ENCODE measurements around the gene PLOD1.
"Not testable (repeated sequence)": the region's sequence is repeated elsewhere in the genome, so short reads cannot be mapped to it uniquely, and the experiment has no call there.

Gene PLOD1

GRCh38 chr1:11912482-11913216 is 21.9 kb upstream of the PLOD1 start:
- DNase-seq (ENCODE audit: low read depth in 2 of 2), result not testable (repeated sequence)

GRCh38 chr1:11913291-11913690 is 21.2 kb upstream of the PLOD1 start:
- no peak for DNase-seq (ENCODE audit: low read depth in 2 of 2)

DNA sequence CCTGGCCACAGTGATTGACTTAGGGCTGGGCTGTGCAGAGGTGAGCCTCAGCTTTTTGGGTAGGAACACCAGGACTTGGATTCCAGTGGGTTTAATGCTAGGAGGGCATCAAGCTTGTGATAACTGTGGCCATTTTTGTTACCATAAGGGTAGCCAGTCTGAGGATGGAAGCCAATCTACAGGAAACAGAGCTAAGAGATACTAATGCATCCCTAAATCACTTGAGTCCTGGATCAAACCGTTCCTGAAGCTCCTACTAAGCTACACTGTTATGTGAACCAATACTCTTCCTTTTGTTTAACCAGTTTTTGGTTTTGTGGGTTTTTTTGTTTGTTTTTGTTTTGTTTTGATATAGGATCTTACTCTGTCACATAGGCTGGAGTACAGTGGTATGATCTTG is 20.5 kb upstream of the PLOD1 start:
- no peak for DNase-seq (ENCODE audit: low read depth in 2 of 2)

DNA sequence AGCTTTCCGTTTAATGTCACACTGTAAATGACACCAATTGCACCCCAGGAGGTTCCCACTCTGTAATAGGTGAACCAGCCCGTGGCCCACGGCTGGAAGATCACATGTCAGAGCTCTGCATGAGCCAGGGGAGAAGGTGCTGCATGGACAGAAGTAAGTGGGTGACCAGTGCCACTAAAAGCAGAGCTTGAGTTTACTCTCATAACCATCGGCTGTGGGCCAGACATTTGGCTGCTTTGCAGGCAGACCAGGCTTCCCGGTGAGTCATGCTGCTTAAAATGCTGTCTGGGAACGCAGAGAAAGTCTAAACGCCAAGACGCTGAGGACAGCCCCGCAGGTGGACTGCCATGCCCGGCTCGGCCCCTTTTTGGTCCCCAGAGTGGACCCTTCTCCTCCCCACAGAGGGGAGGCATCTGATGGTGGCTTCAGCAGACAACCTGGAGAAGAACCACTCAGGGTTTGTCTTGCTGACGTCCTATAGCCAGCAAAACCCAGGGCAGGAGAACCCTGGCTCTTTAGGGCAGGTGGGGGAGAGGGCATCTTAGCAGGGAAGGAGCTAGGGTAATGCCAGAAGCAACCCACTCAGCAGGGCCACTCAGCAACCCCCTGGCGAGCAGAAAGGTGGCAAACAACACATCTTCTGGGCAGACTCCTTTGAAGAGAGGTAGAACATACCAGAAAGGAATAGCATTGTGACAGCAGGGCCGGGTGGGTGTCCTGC is 15.6 kb upstream of the PLOD1 start:
- DNase-seq (ENCODE audit: low read depth in 2 of 2), result no peak

GRCh38 chr1:11919621-11920020 is 14.9 kb upstream of the PLOD1 start:
- DNase-seq (ENCODE audit: low read depth in 2 of 2), result no peak

- DNase-seq (ENCODE audit: low read depth in 2 of 2), result no peak
Observed at GRCh38 chr1:11920239-11920903, 14.1 kb upstream of the PLOD1 start.

GRCh38 chr1:11921022-11921421 is 13.5 kb upstream of the PLOD1 start:
- DNase-seq (ENCODE audit: low read depth in 2 of 2), result no peak

- no peak for DNase-seq (ENCODE audit: low read depth in 2 of 2)
Observed at GRCh38 chr1:11923069-11923826, 11.3 kb upstream of the PLOD1 start.

- no peak for DNase-seq (ENCODE audit: low read depth in 2 of 2)
Observed at GRCh38 chr1:11923827-11924113, 10.7 kb upstream of the PLOD1 start.

DNA sequence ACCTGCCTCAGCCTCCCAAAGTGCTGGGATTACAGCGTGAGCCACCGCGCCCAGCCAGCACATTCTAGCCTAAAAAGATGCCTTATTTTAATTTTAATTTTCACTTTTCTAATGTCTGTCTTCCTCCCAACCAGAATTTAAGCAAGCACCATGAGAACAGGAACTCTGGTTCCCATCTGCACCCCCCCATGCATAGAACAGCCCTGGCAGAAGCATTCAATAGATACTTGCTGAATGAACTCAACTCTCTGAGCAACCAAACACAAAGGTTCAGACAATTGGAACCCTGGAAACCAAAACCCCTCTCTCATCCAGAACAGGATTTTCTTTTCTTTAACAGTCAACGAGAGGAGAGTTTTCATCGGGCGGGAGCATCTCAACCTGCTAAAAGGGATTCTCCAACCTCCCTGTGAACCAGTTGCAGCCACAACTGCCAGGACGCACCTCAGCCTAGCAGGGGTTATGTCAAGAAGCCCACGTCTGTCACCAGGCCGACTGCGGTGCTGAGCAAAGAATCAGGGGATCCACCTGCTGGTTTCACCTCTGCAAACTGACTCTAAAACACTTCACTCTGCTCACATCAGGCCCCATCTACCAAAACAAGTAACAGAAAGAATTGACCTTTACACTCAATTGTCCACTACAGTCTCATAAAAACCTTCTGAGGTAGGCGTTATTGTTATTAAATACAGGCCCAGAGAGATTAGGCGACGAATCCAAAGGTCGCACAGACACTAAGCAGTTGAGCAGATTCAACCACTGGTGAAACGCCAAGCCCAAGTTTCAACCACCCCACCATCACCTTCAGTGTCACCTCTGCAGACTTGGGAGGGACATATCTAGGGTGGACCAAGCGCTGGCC is 10.0 kb upstream of the PLOD1 start:
- DNase-seq (ENCODE audit: low read depth in 2 of 2), result no peak

DNA sequence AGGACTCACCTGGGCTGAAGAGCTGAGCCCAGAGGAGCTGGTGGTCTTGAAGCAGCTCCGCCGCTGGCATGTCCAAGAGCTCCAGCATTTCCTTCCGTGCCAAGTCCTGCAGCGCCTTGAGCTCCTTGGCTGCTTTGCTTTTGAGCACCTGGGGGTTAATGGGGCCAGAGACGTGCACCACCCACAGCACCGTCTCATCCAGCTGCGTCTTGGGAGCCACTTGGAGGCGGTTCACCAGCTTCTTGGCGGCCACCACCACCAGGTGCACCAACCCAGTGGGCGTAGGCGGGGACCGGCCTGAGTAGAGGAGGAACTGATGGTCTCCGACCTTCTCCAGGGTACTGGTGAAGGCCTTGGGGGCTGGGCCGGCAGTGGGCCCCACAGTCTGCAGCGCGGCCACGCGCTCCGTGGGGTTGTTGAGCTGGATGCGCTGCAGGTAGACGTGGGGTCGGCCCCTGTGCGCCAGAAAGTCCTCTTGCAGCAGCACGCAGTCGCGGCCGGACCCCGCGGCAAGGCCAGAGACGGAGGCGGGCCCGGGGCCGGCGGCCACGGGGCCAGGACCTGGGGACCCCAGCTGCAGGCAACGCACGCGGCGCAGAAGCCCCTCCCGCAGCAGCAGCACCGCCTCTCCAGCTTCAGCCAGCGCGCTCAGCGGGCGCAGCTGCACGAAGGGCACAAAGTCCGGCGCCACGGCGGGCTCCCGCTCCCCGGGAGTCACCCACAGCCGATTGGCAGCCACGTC is 9.2 kb upstream of the PLOD1 start:
- not testable (repeated sequence) for DNase-seq (ENCODE audit: low read depth in 2 of 2)

- no peak for DNase-seq (ENCODE audit: low read depth in 2 of 2)
Observed at GRCh38 chr1:11925938-11926292, 8.6 kb upstream of the PLOD1 start.

- DNase-seq (ENCODE audit: low read depth in 2 of 2), result no peak
Observed at GRCh38 chr1:11927866-11928592, 6.5 kb upstream of the PLOD1 start.

GRCh38 chr1:11929849-11930248 is 4.7 kb upstream of the PLOD1 start:
- no peak for DNase-seq (ENCODE audit: low read depth in 2 of 2)

GRCh38 chr1:11930571-11931445 is 3.7 kb upstream of the PLOD1 start:
- DNase-seq (ENCODE audit: low read depth in 2 of 2), result no peak

DNA sequence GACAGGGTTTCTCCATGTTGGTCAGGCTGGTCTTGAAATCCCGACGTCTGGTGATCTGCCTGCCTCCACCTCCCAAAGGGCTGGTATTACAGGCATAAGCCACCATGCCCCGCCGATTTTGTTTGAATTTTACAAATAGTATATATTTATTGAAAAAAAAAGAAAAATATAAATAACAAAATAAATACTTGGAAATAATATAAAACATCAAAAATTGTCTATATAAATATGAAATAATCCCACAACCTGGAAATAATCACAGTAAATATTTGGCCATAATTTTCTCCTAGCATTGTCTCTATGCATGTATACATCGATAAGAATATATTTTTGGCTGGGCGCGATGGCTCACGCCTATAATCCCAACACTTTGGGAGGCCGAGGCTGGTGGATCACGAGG is 2.7 kb upstream of the PLOD1 start:
- DNase-seq (ENCODE audit: low read depth in 2 of 2), result no peak

DNA sequence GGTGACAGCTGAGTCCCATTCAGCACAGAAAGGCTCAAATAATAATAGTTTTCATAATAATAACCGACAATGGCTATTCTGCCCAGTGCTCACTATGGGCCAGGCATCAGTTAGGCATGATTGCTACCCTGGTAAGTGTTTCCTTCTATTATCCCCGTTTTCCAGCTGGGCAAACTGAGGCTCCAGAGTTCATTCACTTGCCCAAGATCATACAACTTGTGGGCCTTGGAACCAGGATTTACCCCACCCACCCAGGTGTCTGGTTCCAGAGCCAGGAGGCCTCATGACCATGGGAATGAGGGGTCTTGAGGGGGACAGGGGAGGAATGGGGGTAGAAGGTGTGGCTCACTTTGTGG is 518 bp downstream of the PLOD1 start:
- DNase-seq (ENCODE audit: low read depth in 2 of 2), result no peak

DNA sequence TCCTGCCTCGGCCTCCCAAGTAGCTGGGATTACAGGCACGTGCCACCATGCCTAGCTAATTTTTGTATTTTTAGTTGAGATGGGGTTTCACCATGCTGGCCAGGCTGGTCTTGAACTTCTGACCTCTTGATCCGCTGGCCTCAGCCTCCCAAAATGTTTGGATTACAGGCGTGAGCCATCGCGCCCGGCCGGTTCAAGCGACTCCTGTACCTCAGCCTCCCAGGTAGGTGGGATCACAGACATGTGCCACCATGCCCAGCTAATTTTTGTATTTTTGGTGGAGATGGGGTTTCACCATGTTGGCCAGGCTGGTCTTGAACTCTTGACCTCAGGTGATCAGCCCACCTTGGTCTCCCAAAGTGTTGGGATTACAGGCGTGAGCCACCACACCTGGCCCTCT is 1.2 kb downstream of the PLOD1 start:
- not testable (repeated sequence) for DNase-seq (ENCODE audit: low read depth in 2 of 2)
